ENCODE results near the gene CCNB1.

- TF ChIP-seq EP300 (IDR thresholded peaks at IDR 0.05; ENCODE audit: borderline replicate concordance) (no peak), TAF1 (IDR thresholded peaks at IDR 0.05; ENCODE audit: low read depth) (no peak), TCF12 (IDR thresholded peaks at IDR 0.05; ENCODE audit: low read depth) (no peak), CREB1 (IDR thresholded peaks at IDR 0.05; ENCODE audit: low read depth) (no peak)
These were observed 30.7 kb upstream of the CCNB1 start for GRCh38 chr5:69136293-69136692.

All from Ishikawa (cell line).